Type B pancreatic cell (in vitro differentiated cells): ENCODE data around the gene TBC1D22A. TPM values are rescaled to one million over a fixed set of nuclear protein-coding genes. Genes with fewer than 3 reads are reported as not detected.
A peak's percentile ranks its signal among the peaks of the same experiment; 100 is the strongest.

Experiments
- DNase-seq: peaks from one replicate; pipeline ENCODE4 v3.0.0; 2021; ENCODE audit warnings: mixed read lengths; ENCODE audit not compliant: unreplicated experiment; ENCODE audit errors: extremely low spot score
- H3K27ac Mint-ChIP-seq: 2 replicates; pipeline ENCODE4 v1.8.0; 2021; ENCODE audit warnings: mild to moderate bottlenecking, mixed read lengths
- H3K27me3 Mint-ChIP-seq: 2 replicates; pipeline ENCODE4 v1.8.0; 2021; ENCODE audit warnings: mixed read lengths
- H3K36me3 Mint-ChIP-seq: 2 replicates; pipeline ENCODE4 v1.8.0; 2021; ENCODE audit warnings: mixed read lengths
- H3K4me1 Mint-ChIP-seq: one replicate; pipeline ENCODE4 v1.8.0; 2021; ENCODE audit warnings: mixed read lengths; ENCODE audit not compliant: unreplicated experiment
- H3K4me3 Mint-ChIP-seq: 2 replicates; pipeline ENCODE4 v1.8.0; 2021; ENCODE audit warnings: mild to moderate bottlenecking, mixed read lengths
- H3K9me3 Mint-ChIP-seq: 2 replicates; pipeline ENCODE4 v1.8.0; 2021; ENCODE audit warnings: mixed read lengths
- total RNA-seq: library from RNA; stranded (reverse); gene quantifications from 2 replicates; pipeline ENCODE4 v1.2.1, GENCODE V29; 2021; ENCODE audit warnings: low replicate concordance
- TF ChIP-seq, protein P1 (sequence below): fragments of 200-600 bp; sonication (generic); conservative IDR thresholded peaks from 2 replicates; pipeline ENCODE4 v1.5.0; 2021; ENCODE audit warnings: antibody characterized with exemption, mild to moderate bottlenecking

TBC1D22A gene
- total RNA-seq, 1 donor from 2014 or later: 16.2 TPM

DNA sequence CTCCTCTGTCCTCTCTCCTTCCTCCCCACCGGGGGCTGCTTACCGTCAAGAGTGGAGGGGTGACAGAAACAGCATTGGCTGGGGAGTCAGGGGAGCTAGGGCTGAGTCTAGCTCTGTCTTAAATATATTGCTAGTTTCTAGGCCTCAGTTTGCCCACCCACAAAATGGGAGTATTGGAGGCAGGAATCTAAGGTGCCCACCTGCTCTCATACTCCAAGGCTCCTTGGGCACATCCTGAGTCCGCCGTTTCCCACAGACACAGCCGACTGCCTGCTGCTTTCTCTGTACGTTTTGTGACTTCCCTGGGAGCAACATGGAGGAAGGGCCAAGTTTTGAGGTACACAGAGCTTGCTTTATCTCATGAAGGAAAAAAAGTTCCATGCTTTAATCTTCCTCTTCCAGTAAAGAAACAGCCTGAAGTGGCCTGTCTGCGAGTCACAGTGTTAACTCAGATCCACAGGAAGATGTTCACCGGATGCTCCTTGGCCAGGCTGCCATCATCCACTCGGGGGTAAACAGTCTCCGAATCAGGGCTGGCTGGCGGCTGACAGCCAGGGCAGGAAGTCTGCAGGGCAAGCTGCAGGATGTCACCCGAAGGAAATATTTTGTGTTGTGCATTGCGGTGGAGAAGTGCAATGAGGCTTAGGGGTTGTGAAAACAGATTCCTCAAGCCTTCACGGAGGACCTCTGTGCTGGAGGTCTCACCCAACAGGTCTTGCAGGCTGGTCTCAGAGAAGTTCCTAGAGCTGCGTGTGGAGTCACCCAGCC is 13.4 kb upstream of the TBC1D22A start:
- Mint-ChIP-seq H3K9me3 (no peaks in the 10 kb centered on the region), H3K27ac (peak overlapping the region; percentile 24), H3K36me3 (no peaks in the 10 kb centered on the region), H3K4me3 (no peak overlapping the region), H3K27me3 (peaks cover 20% of the 10 kb centered on the region), H3K4me1 (peaks cover 4% of the 10 kb centered on the region)
- TF ChIP-seq, protein P1, sequence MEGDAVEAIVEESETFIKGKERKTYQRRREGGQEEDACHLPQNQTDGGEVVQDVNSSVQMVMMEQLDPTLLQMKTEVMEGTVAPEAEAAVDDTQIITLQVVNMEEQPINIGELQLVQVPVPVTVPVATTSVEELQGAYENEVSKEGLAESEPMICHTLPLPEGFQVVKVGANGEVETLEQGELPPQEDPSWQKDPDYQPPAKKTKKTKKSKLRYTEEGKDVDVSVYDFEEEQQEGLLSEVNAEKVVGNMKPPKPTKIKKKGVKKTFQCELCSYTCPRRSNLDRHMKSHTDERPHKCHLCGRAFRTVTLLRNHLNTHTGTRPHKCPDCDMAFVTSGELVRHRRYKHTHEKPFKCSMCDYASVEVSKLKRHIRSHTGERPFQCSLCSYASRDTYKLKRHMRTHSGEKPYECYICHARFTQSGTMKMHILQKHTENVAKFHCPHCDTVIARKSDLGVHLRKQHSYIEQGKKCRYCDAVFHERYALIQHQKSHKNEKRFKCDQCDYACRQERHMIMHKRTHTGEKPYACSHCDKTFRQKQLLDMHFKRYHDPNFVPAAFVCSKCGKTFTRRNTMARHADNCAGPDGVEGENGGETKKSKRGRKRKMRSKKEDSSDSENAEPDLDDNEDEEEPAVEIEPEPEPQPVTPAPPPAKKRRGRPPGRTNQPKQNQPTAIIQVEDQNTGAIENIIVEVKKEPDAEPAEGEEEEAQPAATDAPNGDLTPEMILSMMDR: no peak
- no peak for DNase-seq

DNA sequence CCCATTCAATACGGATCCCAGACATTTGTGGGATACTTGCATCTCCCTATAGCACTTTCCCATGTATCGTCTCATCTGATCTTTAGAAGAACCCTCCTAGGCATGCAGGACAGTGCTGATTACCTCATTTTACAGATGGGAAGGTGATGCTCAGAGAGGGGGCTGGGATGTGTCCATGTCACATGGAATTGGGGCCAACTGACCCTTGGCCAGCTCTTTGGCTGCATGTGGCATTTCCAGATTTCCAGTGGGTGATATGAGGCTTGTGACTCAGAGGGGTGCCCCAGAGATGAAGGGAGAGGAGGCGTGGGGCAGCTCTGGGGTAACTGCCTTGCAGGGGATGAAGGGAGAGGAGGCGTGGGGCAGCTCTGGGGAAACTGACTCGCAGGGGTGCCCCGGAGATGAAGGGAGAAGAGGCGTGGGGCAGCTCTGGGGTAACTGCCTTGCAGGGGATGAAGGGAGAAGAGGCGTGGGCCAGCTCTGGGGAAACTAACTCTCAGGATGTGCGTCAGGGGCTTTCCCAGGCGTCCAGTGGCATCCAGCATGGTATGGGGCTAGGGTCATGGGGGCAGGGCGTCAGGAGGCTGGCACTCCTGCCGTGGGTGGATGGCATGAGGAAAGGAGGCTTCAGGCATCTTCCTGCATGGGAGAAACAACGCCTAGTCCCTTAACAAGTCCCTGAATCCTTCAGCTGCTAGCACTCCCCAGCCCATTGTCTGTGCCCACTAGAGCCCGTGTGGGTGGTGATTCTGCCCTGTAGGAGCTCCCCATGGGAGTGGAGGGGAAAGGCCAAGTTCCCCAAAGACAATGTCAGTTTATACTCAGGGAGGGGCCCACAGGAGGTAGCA is 12.5 kb upstream of the TBC1D22A start:
- Mint-ChIP-seq H3K27me3 (peaks cover 20% of the 10 kb centered on the region), H3K9me3 (no peaks in the 10 kb centered on the region), H3K27ac (peak overlapping the region; percentile 24), H3K4me1 (peaks cover 4% of the 10 kb centered on the region), H3K4me3 (no peak overlapping the region), H3K36me3 (no peaks in the 10 kb centered on the region)
- TF ChIP-seq, protein P1: no peak
- DNase-seq: no peak

DNA sequence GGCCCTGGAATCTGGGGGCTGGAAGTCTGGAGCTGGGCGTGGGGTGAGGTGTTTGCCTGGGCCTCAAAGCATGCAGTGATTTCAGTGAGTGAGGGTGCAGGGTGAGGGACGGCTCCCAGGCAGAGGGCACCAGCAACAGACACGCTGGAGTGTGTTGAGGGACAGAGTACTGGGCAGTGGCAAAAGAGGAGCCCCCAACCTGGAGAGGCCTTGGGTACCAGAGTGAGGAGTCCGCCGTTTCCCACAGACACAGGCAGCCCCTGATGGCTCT is 12.0 kb upstream of the TBC1D22A start:
- H3K36me3 Mint-ChIP-seq: no peaks in the 10 kb centered on the region
- TF ChIP-seq, protein P1: no peak
- H3K9me3 Mint-ChIP-seq: no peaks in the 10 kb centered on the region
- H3K4me1 Mint-ChIP-seq: peaks cover 4% of the 10 kb centered on the region
- H3K27ac Mint-ChIP-seq: peak overlapping the region; percentile 31
- no peak for DNase-seq
- H3K4me3 Mint-ChIP-seq: no peak overlapping the region
- H3K27me3 Mint-ChIP-seq: peaks cover 20% of the 10 kb centered on the region

DNA sequence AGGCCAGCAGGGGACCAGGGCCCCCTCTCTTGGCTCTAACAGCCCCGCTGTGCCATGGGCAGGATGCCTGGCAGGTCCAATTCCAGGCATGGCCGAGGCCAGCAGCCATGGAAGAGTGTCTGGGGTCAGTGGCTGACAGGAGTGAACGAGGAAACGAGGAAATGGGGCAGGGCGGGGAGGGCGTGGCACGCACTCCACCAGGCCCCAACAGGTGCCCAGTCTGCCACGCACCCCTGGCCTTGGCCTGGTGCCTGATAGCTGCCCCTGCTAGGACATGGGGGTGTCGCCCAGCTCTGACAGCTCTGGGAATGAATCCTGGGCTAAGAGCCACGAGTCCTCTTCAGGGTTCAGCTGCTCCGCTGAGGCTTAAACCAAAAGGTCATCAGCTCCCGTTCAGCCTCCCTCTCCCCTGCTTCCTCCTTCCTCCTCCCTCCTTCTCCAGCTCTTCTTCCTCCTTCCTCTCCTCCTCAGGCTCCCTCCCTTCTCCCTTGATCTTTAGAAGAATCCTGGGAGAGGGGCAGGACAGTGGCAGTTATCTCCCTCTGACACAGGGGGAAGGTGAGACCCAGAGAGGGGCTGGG is 11.5 kb upstream of the TBC1D22A start:
- Mint-ChIP-seq H3K36me3 (no peaks in the 10 kb centered on the region), H3K9me3 (no peaks in the 10 kb centered on the region), H3K27me3 (peaks cover 20% of the 10 kb centered on the region), H3K4me1 (peaks cover 4% of the 10 kb centered on the region), H3K27ac (peak overlapping the region; percentile 31), H3K4me3 (no peak overlapping the region)
- DNase-seq: no peak
- TF ChIP-seq, protein P1: no peak

DNA sequence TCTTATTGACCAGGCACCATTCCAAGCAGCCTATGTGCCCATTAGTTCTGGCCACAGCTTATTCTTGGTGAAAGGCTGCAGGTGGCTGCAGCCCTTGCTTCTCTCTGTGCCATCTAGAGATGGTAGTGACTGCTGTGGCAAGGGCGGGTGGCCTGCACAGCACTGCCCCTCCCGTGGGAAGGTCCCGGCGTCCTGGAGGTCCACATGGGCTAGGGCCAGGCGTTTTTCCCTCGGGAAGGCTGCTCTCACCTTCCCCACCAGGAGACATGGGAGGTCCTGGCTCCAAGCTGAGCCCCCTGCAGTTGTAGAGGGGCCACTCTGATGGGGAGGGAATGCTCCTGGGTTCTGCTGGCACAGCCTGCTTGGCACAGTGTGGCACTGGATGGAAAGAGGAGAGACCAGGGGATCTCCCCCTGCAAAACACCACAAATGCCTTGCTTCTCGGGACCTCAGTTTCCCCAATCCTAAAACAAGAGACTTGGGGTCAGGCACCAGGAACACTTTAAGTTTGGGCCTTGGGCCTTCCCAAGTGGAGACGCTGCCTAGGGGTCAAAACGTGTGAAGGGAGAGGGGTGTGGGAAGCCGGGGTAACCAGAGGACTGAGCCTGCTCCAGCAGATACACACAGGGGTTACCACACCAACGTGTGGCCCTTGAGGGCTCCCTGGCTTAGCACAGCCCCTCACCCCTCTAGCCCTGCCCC is 10.0 kb upstream of the TBC1D22A start:
- H3K9me3 Mint-ChIP-seq: peaks cover 5% of the 10 kb centered on the region
- H3K4me3 Mint-ChIP-seq: no peak overlapping the region
- peaks cover 4% of the 10 kb centered on the region for H3K36me3 Mint-ChIP-seq
- TF ChIP-seq, protein P1: no peak
- peaks cover 7% of the 10 kb centered on the region for H3K27me3 Mint-ChIP-seq
- peaks cover 4% of the 10 kb centered on the region for H3K4me1 Mint-ChIP-seq
- no peak overlapping the region for H3K27ac Mint-ChIP-seq
- no peak for DNase-seq
